ENCODE data around the gene SPECC1L.

SPECC1L gene

DNA sequence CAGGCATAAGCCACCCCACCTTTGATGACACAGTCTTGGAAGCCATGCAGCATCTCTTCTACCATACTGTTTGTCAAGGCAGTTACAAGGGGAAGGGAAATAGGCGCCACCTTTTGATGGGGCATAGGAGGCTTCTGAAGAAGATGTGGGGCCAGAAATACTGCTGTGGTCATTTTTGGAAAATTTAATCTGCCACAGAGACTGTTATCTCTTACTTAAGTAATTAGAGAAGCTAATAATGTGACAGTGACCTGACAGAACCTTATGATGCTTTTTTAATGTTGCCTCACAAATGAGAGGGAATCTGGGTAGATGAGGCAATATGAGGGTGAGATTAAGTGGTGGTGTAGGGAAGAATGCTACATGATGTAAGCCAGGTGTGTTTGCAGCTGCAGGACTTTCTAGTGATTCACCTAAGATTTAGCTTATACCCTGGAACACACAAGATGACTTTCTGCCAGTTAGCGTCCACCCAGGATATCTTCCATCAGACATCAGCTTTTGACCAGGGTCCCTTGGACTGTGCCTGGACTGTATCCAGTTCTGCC, 122.5 kb downstream of the SPECC1L start:
- H2AFZ ChIP-seq (ENCODE audit: low read depth, low read length, severe bottlenecking): no peak overlapping the region
- H3F3A ChIP-seq (ENCODE audit: insufficient read depth): peaks cover 9% of the 10 kb centered on the region; the same call in 1 of the 2 replicates
- no peak overlapping the region for H3K9ac ChIP-seq (ENCODE audit: low read length)
- no peaks in the 10 kb centered on the region for H4K20me1 ChIP-seq (ENCODE audit: low read depth, low read length)
- no peak overlapping the region for H3K4me2 ChIP-seq (ENCODE audit: low read depth, low read length, poor library complexity, severe bottlenecking)
- no peaks in the 10 kb centered on the region for H3K9me3 ChIP-seq (ENCODE audit: insufficient read depth, low read length)
- no peaks in the 10 kb centered on the region for H3K79me2 ChIP-seq (ENCODE audit: insufficient read depth, low read length)
- no peaks in the 10 kb centered on the region for H3K36me3 ChIP-seq (ENCODE audit: low read length)
- TF ChIP-seq EZH2phosphoT487 (conservative IDR thresholded peaks at IDR 0.05; ENCODE audit: low read length) (no peak), CTCF (IDR thresholded peaks at IDR 0.05; ENCODE audit: insufficient read depth, low read length, poor library complexity, severe bottlenecking) (no peak)
- H3K4me3 ChIP-seq (ENCODE audit: insufficient read depth, low read length, poor library complexity, severe bottlenecking): no peak overlapping the region
- no peak overlapping the region for H3K27ac ChIP-seq (ENCODE audit: low read depth, low read length)
- H3K27me3 ChIP-seq (ENCODE audit: low read length): no peaks in the 10 kb centered on the region
- no peaks in the 10 kb centered on the region for H3K9me2 ChIP-seq (replicated peaks; ENCODE audit: insufficient read depth, low read length)

DNA sequence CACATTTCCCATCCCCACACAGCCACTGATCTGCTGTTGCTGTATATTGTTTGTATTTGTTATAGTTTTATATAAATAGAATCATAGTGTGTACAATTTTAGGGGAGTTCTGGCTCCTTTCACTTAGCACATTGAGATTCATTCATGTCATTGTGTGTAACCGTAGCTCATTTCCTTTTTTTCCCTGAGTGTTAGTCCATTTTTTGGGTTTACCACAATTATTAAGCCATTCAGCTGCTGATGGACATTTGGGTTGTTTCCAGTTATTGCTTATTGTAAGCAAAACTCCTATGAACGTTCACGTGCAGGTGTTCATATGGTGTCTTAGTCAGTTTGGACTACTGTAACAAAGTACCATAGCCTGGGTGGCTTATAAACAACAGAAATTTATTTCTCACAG, 123.2 kb downstream of the SPECC1L start:
- Histone ChIP-seq H3K36me3 (ENCODE audit: low read length) (0 out of 2 replicates have a peak, but pooled peaks cover 1% of the 10 kb centered on the region), H3K9me2 (replicated peaks; ENCODE audit: insufficient read depth, low read length) (no peaks in the 10 kb centered on the region), H3K9me3 (ENCODE audit: insufficient read depth, low read length) (no peaks in the 10 kb centered on the region), H3K79me2 (ENCODE audit: insufficient read depth, low read length) (no peaks in the 10 kb centered on the region), H3K9ac (ENCODE audit: low read length) (no peak overlapping the region), H4K20me1 (ENCODE audit: low read depth, low read length) (no peaks in the 10 kb centered on the region), H3K4me3 (ENCODE audit: insufficient read depth, low read length, poor library complexity, severe bottlenecking) (no peak overlapping the region), H3K27me3 (ENCODE audit: low read length) (no peaks in the 10 kb centered on the region), H2AFZ (ENCODE audit: low read depth, low read length, severe bottlenecking) (no peak overlapping the region), H3K4me2 (ENCODE audit: low read depth, low read length, poor library complexity, severe bottlenecking) (no peak overlapping the region), H3K27ac (ENCODE audit: low read depth, low read length) (no peak overlapping the region), H3F3A (ENCODE audit: insufficient read depth) (peaks cover 16% of the 10 kb centered on the region; the same call in 1 of the 2 replicates)
- no peak for TF ChIP-seq EZH2phosphoT487 (conservative IDR thresholded peaks at IDR 0.05; ENCODE audit: low read length)
- TF ChIP-seq CTCF (IDR thresholded peaks at IDR 0.05; ENCODE audit: insufficient read depth, low read length, poor library complexity, severe bottlenecking): no peak

DNA sequence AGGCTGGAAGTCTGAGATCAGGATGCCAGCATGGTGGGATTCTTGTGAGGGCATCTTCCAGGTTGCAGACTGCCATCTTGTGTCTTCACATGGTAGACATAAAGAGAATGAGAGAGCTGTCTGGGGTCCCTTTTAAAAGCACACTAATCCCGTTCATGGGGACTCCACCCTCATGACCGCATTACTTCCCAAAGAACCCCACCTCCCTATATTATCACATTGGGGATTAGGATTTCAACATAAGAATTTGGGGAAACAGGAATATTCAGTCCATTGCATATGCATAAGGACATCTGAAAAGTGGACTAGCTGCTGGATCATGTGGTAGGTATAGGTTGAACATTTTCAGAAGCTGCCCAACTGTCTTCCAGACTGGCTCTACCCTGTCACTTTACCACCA, 123.6 kb downstream of the SPECC1L start:
- H2AFZ ChIP-seq (ENCODE audit: low read depth, low read length, severe bottlenecking): no peak overlapping the region
- TF ChIP-seq EZH2phosphoT487 (conservative IDR thresholded peaks at IDR 0.05; ENCODE audit: low read length): no peak
- no peak for TF ChIP-seq CTCF (IDR thresholded peaks at IDR 0.05; ENCODE audit: insufficient read depth, low read length, poor library complexity, severe bottlenecking)
- no peaks in the 10 kb centered on the region for H3K9me2 ChIP-seq (replicated peaks; ENCODE audit: insufficient read depth, low read length)
- no peak overlapping the region for H3K27ac ChIP-seq (ENCODE audit: low read depth, low read length)
- no peak overlapping the region for H3K4me3 ChIP-seq (ENCODE audit: insufficient read depth, low read length, poor library complexity, severe bottlenecking)
- H4K20me1 ChIP-seq (ENCODE audit: low read depth, low read length): no peaks in the 10 kb centered on the region
- H3K9ac ChIP-seq (ENCODE audit: low read length): no peak overlapping the region
- no peaks in the 10 kb centered on the region for H3K79me2 ChIP-seq (ENCODE audit: insufficient read depth, low read length)
- no peak overlapping the region for H3K4me2 ChIP-seq (ENCODE audit: low read depth, low read length, poor library complexity, severe bottlenecking)
- no peaks in the 10 kb centered on the region for H3K27me3 ChIP-seq (ENCODE audit: low read length)
- H3F3A ChIP-seq (ENCODE audit: insufficient read depth): peaks cover 18% of the 10 kb centered on the region; the same call in 1 of the 2 replicates
- 0 out of 2 replicates have a peak, but pooled peaks cover 2% of the 10 kb centered on the region for H3K36me3 ChIP-seq (ENCODE audit: low read length)
- no peaks in the 10 kb centered on the region for H3K9me3 ChIP-seq (ENCODE audit: insufficient read depth, low read length)

All from SU-DHL-6 (cell line).